Hematopoietic multipotent progenitor cell treated with erythropoietin and hydrocortisone succinate and interleukin-3 and kit ligand, for 6 days (in vitro differentiated cells): ENCODE results near the gene ST8SIA2.
"Not testable (repeated sequence)": the region's sequence is repeated elsewhere in the genome, so short reads cannot be mapped to it uniquely, and the experiment has no call there.

ENCODE experiments used
- DNase-seq: peaks from one replicate; pipeline ENCODE4 v3.0.0-alpha.2; 2015

ST8SIA2 gene

GRCh38 chr15:92444631-92445030 is 51.0 kb downstream of the ST8SIA2 start:
- no peak for DNase-seq

DNA sequence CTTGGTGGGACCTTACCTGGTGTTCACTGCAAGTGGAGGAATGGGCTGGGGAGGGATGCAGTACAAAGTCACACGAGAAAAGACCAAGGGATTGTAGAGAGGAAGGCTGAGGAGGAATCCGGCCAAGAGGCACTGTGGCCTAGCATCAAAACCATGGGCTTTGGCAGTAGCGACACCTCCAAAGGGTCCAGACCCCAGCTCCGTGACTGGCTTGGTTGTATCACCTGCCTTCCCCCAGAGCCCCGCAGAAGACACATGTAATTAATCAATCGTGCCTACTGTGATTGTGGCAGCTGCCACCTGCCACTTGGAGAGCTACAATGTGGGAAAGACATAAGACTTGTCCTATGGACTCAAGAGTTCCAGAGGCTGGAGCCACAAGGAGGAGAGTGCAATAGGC is 54.7 kb downstream of the ST8SIA2 start:
- DNase-seq = no peak

DNA sequence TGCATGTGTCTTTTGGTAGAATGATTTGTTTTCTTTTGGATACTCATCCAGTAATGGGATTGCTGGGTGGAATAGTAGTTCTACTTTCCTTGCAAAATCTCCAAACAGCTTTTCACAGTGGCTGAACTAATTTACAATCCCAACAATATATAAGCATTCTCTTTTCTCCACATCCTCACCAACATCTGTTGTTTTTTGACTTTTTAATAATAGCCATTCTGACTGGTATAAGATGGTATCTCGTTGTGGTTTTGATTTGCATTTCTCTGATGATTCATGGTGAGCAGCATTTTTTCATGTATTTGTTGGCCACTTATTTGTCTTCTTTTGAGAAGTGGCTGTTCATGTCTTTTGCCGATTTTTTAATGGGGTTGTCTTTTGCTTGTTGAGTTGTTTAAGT is 55.8 kb downstream of the ST8SIA2 start:
- DNase-seq = no peak

- no peak for DNase-seq
Measured at GRCh38 chr15:92451225-92451825, 57.6 kb downstream of the ST8SIA2 start.

DNA sequence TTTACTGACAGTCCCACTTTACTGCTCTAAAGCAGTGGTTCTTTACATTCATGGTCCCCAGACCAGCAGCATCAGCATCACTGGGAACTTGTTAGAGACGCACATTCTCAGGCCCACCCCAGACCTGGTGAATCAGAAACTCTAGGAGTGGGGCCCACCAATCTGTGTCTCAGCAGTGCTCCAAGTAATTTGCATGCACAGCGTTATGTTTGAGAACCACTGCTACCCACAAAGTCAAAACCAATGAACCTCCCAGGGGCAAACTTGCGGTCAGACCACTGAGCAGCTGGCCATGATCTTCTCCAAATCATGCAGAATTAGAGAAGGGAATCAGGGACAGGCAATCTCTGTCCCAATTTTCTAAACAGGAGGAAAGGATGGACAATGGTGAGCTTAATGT is 58.5 kb downstream of the ST8SIA2 start:
- no peak for DNase-seq

- no peak for DNase-seq
Measured at GRCh38 chr15:92453607-92454006, 59.9 kb downstream of the ST8SIA2 start.

DNA sequence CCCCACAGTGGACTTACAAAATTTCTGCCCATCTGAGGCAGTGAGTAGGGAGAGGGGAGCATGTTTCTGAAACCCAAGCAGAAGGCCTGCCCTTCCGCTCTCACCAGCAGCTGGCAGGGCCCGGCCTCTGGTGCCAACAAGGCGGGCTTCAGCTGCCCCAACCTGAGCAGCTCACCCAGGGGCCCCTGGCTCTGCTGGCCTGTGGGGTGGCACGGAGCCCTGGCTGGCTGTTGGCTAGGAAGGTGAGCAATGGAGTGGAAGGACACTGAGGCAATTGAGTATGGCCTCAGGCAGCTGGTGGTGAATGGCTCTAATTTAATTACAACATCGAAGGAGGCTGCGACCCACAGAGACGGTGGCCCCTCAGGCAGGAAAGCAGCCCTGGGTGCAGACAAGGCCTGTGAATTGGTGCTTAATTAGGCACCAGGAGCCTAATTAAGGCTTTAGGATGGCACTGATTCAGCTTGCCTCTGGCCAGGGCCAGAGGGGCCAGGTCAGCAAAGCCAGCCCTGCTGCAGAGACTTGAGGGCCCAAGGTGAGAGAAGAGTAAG is 60.9 kb downstream of the ST8SIA2 start:
- no peak for DNase-seq

- no peak for DNase-seq
Measured at GRCh38 chr15:92455271-92455670, 61.6 kb downstream of the ST8SIA2 start.

DNA sequence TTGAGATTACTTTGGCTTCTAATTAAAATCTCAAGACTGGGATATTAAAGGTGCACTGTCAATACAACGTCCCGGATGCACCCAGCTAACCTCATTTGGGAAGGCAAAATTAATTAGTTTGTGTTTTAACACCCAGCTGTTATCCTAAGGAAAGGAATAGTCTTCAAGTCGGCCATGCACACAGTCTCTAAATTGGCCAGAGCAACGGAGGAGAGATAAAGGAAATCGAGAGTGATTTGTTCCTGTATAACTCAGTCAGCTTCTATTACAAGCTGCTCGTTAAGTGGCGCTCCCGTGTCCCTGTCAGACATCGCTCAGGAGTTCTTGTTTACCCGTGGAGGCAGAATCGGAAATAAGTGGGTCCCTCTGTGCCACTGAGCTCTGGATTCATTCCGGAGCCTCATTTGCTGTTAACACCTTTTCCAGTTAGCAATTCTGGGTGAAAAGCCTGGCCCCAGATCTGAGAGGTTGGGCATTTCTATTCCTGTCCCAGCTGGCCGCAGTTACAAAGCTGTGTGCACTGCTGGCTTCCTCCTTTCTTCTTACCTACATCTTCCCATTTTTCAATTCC is 63.9 kb downstream of the ST8SIA2 start:
- no peak for DNase-seq

DNA sequence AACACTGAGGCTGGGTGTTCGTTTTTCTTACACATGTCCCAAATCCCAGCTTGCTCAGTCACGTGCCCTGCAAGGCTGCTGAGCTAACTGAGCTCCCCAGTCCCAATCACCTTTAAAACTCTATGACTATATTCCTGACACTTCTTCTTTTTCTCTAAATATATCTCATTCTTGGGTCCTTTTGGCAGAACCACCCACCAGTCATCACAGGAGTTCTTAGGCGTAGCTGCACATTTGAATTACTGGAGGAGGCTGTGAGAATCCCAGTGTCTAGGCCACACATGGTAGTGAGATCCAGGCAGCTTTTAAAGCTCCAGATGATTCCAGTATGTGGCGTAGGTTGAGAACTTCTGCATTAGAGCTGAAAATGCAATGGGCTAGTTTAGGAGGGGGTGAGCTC is 66.3 kb downstream of the ST8SIA2 start:
- no peak for DNase-seq

- DNase-seq = no peak
Measured at GRCh38 chr15:92462424-92463125, 68.9 kb downstream of the ST8SIA2 start.

DNA sequence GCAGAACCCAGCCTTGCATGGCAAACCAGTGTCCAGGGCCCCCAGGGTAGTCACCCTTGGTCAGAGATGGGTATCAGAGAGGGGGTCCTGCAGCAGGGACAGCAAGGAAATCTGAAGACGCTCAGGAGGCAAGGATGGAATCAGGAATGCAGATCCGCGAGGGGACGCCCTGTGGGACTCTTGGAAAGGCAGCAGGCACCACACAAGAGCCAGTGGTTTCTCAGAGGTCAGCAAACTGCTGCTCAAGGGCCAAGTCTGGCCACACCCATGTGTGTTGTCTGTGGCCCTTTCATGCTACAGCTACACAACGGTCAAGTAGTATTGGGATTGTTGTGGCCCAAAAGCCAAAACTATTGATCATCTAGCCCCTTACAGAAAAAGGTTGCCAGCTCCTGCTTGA is 69.7 kb downstream of the ST8SIA2 start:
- DNase-seq = no peak

DNA sequence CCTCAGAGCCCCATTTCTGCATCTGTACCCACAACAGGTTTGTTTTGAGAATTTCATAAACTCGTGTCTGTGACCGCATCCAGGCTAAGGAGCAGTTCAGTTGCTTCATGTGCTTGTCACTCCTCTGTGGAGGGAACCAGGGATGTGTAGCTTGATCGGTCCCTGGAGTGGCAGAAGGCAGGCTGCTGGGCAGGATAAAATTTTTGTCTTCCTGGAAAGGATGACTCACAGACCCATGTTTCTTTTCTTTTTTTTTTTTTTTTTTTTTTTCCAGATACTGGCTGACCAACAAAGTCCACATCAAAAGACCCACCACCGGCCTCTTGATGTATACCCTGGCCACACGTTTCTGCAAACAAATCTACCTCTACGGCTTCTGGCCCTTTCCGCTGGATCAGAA is 70.1 kb downstream of the ST8SIA2 start:
- DNase-seq = no peak

- DNase-seq = no peak
Measured at GRCh38 chr15:92466834-92467233, 73.2 kb downstream of the ST8SIA2 start.

DNA sequence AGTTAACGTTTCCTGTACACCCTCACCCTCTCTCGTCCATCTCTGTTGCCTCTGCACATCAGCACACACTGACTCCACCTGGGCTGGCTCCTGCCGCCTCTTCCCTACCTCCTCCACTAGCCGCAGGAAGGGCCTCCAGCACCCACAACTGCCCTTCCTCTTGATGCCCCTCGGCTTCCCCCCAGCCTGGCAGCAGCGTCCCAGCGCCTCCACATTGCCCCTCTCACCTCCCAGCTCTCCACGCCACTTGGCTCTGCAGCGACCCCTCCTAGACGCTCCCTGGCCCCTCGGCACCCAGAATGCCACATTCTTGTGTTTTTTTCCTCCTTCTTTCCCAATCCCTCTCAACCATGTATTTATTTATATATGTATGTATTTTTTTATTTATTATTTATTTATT is 73.6 kb downstream of the ST8SIA2 start:
- DNase-seq = no peak

- DNase-seq = no peak
Measured at GRCh38 chr15:92468991-92469390, 75.3 kb downstream of the ST8SIA2 start.

- no peak for DNase-seq
Measured at GRCh38 chr15:92471288-92471687, 77.6 kb downstream of the ST8SIA2 start.

DNA sequence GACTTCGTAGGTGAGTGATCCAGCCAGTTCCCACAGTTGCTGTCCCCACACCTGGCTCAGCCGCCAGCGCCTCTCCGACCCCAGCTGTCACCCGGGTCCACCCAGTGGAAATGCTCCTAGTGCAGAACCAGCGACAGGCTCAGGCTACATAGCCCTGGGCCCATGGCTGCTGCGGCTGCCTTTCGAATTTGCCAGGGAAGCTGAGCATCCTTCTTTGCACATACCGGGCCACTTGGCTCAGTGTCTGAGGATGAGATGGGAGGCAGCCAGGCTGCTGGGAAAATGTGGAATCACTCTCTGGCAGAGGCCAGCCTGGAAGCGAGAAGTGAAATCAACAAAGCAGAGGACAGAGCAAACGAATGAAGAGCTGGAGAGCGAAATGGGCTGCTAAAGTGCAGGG is 80.1 kb downstream of the ST8SIA2 start:
- DNase-seq = no peak

- DNase-seq = not testable (repeated sequence)
Measured at GRCh38 chr15:92479730-92480129, 86.0 kb downstream of the ST8SIA2 start.

DNA sequence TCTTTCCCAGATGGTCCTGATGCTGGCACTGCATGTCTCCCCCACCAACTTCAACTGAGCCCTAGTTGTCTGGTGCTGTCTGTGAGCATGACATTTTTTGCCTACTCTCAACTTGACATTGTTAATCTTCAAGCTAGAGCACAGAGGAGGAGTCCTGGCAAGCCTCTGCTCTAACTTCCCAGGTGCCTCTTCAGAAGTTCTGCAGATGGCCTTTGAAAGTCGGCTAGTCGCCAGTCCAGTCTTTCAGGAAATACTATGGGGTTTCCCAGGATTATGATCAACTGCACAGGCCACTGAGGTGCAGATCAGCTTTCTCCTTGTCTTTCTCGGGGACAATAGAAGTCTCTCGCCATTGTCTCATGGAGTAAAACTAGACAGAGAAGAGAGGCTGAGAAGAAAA is 86.7 kb downstream of the ST8SIA2 start:
- no peak for DNase-seq

DNA sequence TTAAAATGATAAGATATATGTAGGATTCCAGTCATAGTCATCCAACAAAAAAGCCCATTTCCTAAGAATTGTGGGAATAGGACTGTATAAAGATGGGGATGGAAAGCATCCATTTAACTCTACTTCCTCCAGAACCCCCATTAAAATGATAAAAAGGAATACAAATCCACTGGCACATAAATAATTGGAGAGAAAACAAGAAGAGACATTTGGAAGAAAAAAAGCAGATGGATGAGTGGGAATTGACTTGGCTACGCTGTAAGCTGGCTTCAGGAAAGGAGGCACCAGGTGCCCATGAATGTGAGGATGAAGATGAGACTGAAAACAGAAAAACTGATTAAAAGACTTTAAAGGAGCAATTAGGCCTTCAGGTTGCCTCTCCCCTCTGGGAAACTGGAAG is 91.8 kb downstream of the ST8SIA2 start:
- no peak for DNase-seq

GRCh38 chr15:92492551-92493115 is 99.0 kb downstream of the ST8SIA2 start:
- no peak for DNase-seq

- DNase-seq = no peak
Measured at GRCh38 chr15:92494806-92495336, 101.2 kb downstream of the ST8SIA2 start.

GRCh38 chr15:92495446-92495845 is 101.8 kb downstream of the ST8SIA2 start:
- no peak for DNase-seq
